Activated T-cell treated with anti-CD3 and anti-CD28 coated beads, Interleukin-2, amount 50 U/mL, for 24 hours (primary cell): ENCODE results near the gene RASGRP2.

Experiments used
- DNase-seq: peaks from one replicate; pipeline ENCODE4 v3.0.0-alpha.2; 2020
- H3K27ac Mint-ChIP-seq: 2 replicates; pipeline ENCODE4 v1.8.0; 2020; ENCODE audit warnings: mild to moderate bottlenecking, mixed read lengths
- H3K27me3 Mint-ChIP-seq: 2 replicates; pipeline ENCODE4 v1.8.0; 2020; ENCODE audit warnings: mixed read lengths
- H3K36me3 Mint-ChIP-seq: 2 replicates; pipeline ENCODE4 v1.8.0; 2020; ENCODE audit warnings: low read depth, mixed read lengths
- H3K4me1 Mint-ChIP-seq: 2 replicates; pipeline ENCODE4 v1.8.0; 2020; ENCODE audit warnings: low read depth, mixed read lengths
- H3K4me3 Mint-ChIP-seq: 2 replicates; pipeline ENCODE4 v1.8.0; 2020; ENCODE audit warnings: mild to moderate bottlenecking, moderate library complexity, mixed read lengths
- H3K9me3 Mint-ChIP-seq: 2 replicates; pipeline ENCODE4 v1.8.0; 2020; ENCODE audit warnings: mixed read lengths

RASGRP2 gene

GRCh38 chr11:64698427-64698826, 45.5 kb downstream of the RASGRP2 start:
- Mint-ChIP-seq H3K4me1 (no peaks in the 10 kb centered on the region), H3K4me3 (no peak overlapping the region), H3K27ac (no peak overlapping the region), H3K27me3 (peaks cover 22% of the 10 kb centered on the region), H3K36me3 (no peaks in the 10 kb centered on the region), H3K9me3 (no peaks in the 10 kb centered on the region)
- no peak for DNase-seq

- Mint-ChIP-seq H3K9me3 (no peaks in the 10 kb centered on the region), H3K4me3 (no peak overlapping the region), H3K4me1 (peaks cover 1% of the 10 kb centered on the region), H3K36me3 (no peaks in the 10 kb centered on the region), H3K27ac (no peak overlapping the region), H3K27me3 (peaks cover 25% of the 10 kb centered on the region)
- no peak for DNase-seq
Observed at GRCh38 chr11:64697663-64698375, 46.1 kb downstream of the RASGRP2 start.

- H3K9me3 Mint-ChIP-seq, result no peaks in the 10 kb centered on the region
- DNase-seq, result no peak
- H3K4me1 Mint-ChIP-seq, result peaks cover 10% of the 10 kb centered on the region
- H3K27ac Mint-ChIP-seq, result no peak overlapping the region
- no peaks in the 10 kb centered on the region for H3K36me3 Mint-ChIP-seq
- H3K27me3 Mint-ChIP-seq, result peaks cover 39% of the 10 kb centered on the region
- no peak overlapping the region for H3K4me3 Mint-ChIP-seq
Observed at GRCh38 chr11:64696045-64696444, 47.9 kb downstream of the RASGRP2 start.

GRCh38 chr11:64695548-64695947, 48.4 kb downstream of the RASGRP2 start:
- no peak overlapping the region for H3K4me3 Mint-ChIP-seq
- H3K27ac Mint-ChIP-seq, result no peak overlapping the region
- H3K9me3 Mint-ChIP-seq, result no peaks in the 10 kb centered on the region
- no peak for DNase-seq
- H3K36me3 Mint-ChIP-seq, result no peaks in the 10 kb centered on the region
- peaks cover 41% of the 10 kb centered on the region for H3K27me3 Mint-ChIP-seq
- H3K4me1 Mint-ChIP-seq, result peaks cover 10% of the 10 kb centered on the region

- DNase-seq, result no peak
- no peaks in the 10 kb centered on the region for H3K9me3 Mint-ChIP-seq
- H3K27me3 Mint-ChIP-seq, result peaks cover 42% of the 10 kb centered on the region
- no peak overlapping the region for H3K27ac Mint-ChIP-seq
- peaks cover 10% of the 10 kb centered on the region for H3K4me1 Mint-ChIP-seq
- H3K36me3 Mint-ChIP-seq, result no peaks in the 10 kb centered on the region
- H3K4me3 Mint-ChIP-seq, result no peak overlapping the region
Observed at GRCh38 chr11:64694821-64695365, 49.0 kb downstream of the RASGRP2 start.

GRCh38 chr11:64694026-64694755, 49.8 kb downstream of the RASGRP2 start:
- DNase-seq, result no peak
- Mint-ChIP-seq H3K27me3 (peaks cover 42% of the 10 kb centered on the region), H3K27ac (no peak overlapping the region), H3K4me3 (no peak overlapping the region), H3K4me1 (peaks cover 10% of the 10 kb centered on the region), H3K9me3 (no peaks in the 10 kb centered on the region), H3K36me3 (no peaks in the 10 kb centered on the region)

- H3K4me1 Mint-ChIP-seq, result peaks cover 20% of the 10 kb centered on the region
- no peaks in the 10 kb centered on the region for H3K9me3 Mint-ChIP-seq
- H3K36me3 Mint-ChIP-seq, result no peaks in the 10 kb centered on the region
- H3K27ac Mint-ChIP-seq, result no peak overlapping the region
- no peak for DNase-seq
- H3K27me3 Mint-ChIP-seq, result peaks cover 42% of the 10 kb centered on the region
- peak overlapping the region; percentile 47 for H3K4me3 Mint-ChIP-seq
Observed at GRCh38 chr11:64692764-64693331, 51.1 kb downstream of the RASGRP2 start.

- Mint-ChIP-seq H3K27ac (no peak overlapping the region), H3K9me3 (no peaks in the 10 kb centered on the region), H3K36me3 (no peaks in the 10 kb centered on the region), H3K4me3 (no peak overlapping the region), H3K27me3 (peaks cover 42% of the 10 kb centered on the region), H3K4me1 (peaks cover 20% of the 10 kb centered on the region)
- no peak for DNase-seq
Observed at GRCh38 chr11:64691543-64691942, 52.4 kb downstream of the RASGRP2 start.

- H3K27me3 Mint-ChIP-seq, result peaks cover 38% of the 10 kb centered on the region
- H3K27ac Mint-ChIP-seq, result no peak overlapping the region
- H3K36me3 Mint-ChIP-seq, result no peaks in the 10 kb centered on the region
- DNase-seq, result no peak
- H3K4me1 Mint-ChIP-seq, result peaks cover 20% of the 10 kb centered on the region
- H3K9me3 Mint-ChIP-seq, result no peaks in the 10 kb centered on the region
- no peak overlapping the region for H3K4me3 Mint-ChIP-seq
Observed at GRCh38 chr11:64690235-64690634, 53.7 kb downstream of the RASGRP2 start.

- Mint-ChIP-seq H3K27ac (peak overlapping the region; percentile 19), H3K36me3 (no peaks in the 10 kb centered on the region), H3K4me1 (peaks cover 20% of the 10 kb centered on the region), H3K27me3 (peaks cover 24% of the 10 kb centered on the region), H3K4me3 (peak overlapping the region; percentile 61), H3K9me3 (no peaks in the 10 kb centered on the region)
- DNase-seq, result peak; percentile 93
Observed at GRCh38 chr11:64688534-64688982, 55.4 kb downstream of the RASGRP2 start.

GRCh38 chr11:64687643-64688533, 56.1 kb downstream of the RASGRP2 start:
- H3K4me3 Mint-ChIP-seq, result no peak overlapping the region
- peaks cover 19% of the 10 kb centered on the region for H3K4me1 Mint-ChIP-seq
- DNase-seq, result no peak
- H3K27ac Mint-ChIP-seq, result peak overlapping the region; percentile 19
- H3K36me3 Mint-ChIP-seq, result no peaks in the 10 kb centered on the region
- H3K27me3 Mint-ChIP-seq, result peaks cover 18% of the 10 kb centered on the region
- no peaks in the 10 kb centered on the region for H3K9me3 Mint-ChIP-seq

- Mint-ChIP-seq H3K27me3 (peaks cover 12% of the 10 kb centered on the region), H3K36me3 (no peaks in the 10 kb centered on the region), H3K9me3 (no peaks in the 10 kb centered on the region), H3K4me1 (peaks cover 12% of the 10 kb centered on the region), H3K4me3 (no peak overlapping the region), H3K27ac (no peak overlapping the region)
- no peak for DNase-seq
Observed at GRCh38 chr11:64687204-64687603, 56.7 kb downstream of the RASGRP2 start.

GRCh38 chr11:64686466-64687170, 57.3 kb downstream of the RASGRP2 start:
- Mint-ChIP-seq H3K4me1 (peaks cover 10% of the 10 kb centered on the region), H3K27ac (no peak overlapping the region), H3K9me3 (no peaks in the 10 kb centered on the region), H3K27me3 (peaks cover 6% of the 10 kb centered on the region), H3K36me3 (no peaks in the 10 kb centered on the region), H3K4me3 (no peak overlapping the region)
- no peak for DNase-seq
